CD4-positive, alpha-beta T cell (primary cell): Measurements from ENCODE around the gene TMPRSS9. TPM values are rescaled to one million over a fixed set of nuclear protein-coding genes. Genes with fewer than 3 reads are reported as not detected.

Source experiments
- ATAC-seq: fragments of 200-7000 bp; cut with Tn5 transposase; one replicate; pipeline ENCODE4 v1.10.0; 2022; ENCODE audit warnings: mild to moderate bottlenecking; ENCODE audit not compliant: poor library complexity
- CTCF ChIA-PET: fragments of 350-600 bp; sonication (Branson Sonifier 250); formaldehyde crosslinking; loops from one replicate; lab custom pipeline; 2021; ENCODE audit warnings: antibody characterized with exemption, inconsistent platforms; lab: Charles Lee
- POLR2A ChIA-PET: fragments of 350-600 bp; sonication (Branson Sonifier 250); formaldehyde crosslinking; loops from one replicate; lab custom pipeline; 2021; ENCODE audit warnings: antibody characterized with exemption, inconsistent platforms; lab: Charles Lee
- DNase-seq, 14 experiments: peaks; one replicate each; pipeline ENCODE4 v3.0.0-alpha.2; 2013 to 2020; ENCODE audit warnings: mixed read lengths in 2 of 14
- H3K27ac ChIP-seq, 2 donors: one replicate each; pipeline versions ENCODE4 v1.5.1 to v1.7.0; 2013; ENCODE audit warnings: low read length in 2 of 2, low read depth in 1 of 2, mild to moderate bottlenecking in 1 of 2
- H3K27me3 ChIP-seq, 2 experiments: 1 replicate in 1 of 2; 2 replicates in 1 of 2; pipeline versions ENCODE4 v1.6.1 to v1.7.0; 2013; ENCODE audit warnings: low read length in 2 of 2, control low read depth in 1 of 2, mild to moderate bottlenecking in 1 of 2, moderate library complexity in 1 of 2; ENCODE audit not compliant: insufficient read depth in 2 of 2, control insufficient read depth in 1 of 2
- H3K36me3 ChIP-seq: one replicate; pipeline ENCODE4 v1.6.1; 2013; ENCODE audit warnings: low read length, control low read depth; ENCODE audit not compliant: insufficient read depth
- H3K4me1 ChIP-seq: one replicate; pipeline ENCODE4 v1.6.1; 2013; ENCODE audit warnings: low read length, control low read depth; ENCODE audit not compliant: insufficient read depth
- H3K4me3 ChIP-seq: one replicate; pipeline ENCODE4 v1.5.1; 2013; ENCODE audit warnings: mild to moderate bottlenecking, low read length, moderate library complexity
- H3K9me3 ChIP-seq, 2 experiments: 1 replicate in 1 of 2; 2 replicates in 1 of 2; pipeline versions ENCODE4 v1.6.1 to v1.7.0; 2013; ENCODE audit warnings: low read length in 2 of 2, mild to moderate bottlenecking in 2 of 2, control low read depth in 1 of 2, moderate library complexity in 1 of 2; ENCODE audit not compliant: control insufficient read depth in 1 of 2, insufficient read depth in 1 of 2
- H3K27ac Mint-ChIP-seq: one replicate; pipeline ENCODE4 v1.8.0; 2020; ENCODE audit warnings: mixed read lengths
- H3K27me3 Mint-ChIP-seq: one replicate; pipeline ENCODE4 v1.8.0; 2021; ENCODE audit warnings: mixed read lengths
- H3K36me3 Mint-ChIP-seq: one replicate; pipeline ENCODE4 v1.8.0; 2021; ENCODE audit warnings: low read depth, mixed read lengths
- H3K4me1 Mint-ChIP-seq: one replicate; pipeline ENCODE4 v1.8.0; 2021; ENCODE audit warnings: low read depth, mixed read lengths
- H3K4me3 Mint-ChIP-seq: one replicate; pipeline ENCODE4 v1.8.0; 2020; ENCODE audit warnings: mild to moderate bottlenecking, mixed read lengths
- H3K9me3 Mint-ChIP-seq: one replicate; pipeline ENCODE4 v1.8.0; 2020; ENCODE audit warnings: mixed read lengths
- intact Hi-C, 2 experiments: fragments of 100-400 bp; cut with DNase I in 1 of 2; cut with micrococcal nuclease in 1 of 2; formaldehyde crosslinking; loops; one replicate each; pipeline versions ENCODE4 v1.15.1 to v1.9.0; 2023 to 2025; cut with DNase I, micrococcal nuclease
- total RNA-seq, 174 experiments: library from RNA in 2 of 174; stranded (reverse) in 2 of 174; gene quantifications; one replicate each; pipeline ENCODE4 v1.2.3 and lab custom pipeline; 2021 to 2026
- TF ChIP-seq, protein P1 (sequence below): fragments of 200-600 bp; IDR thresholded peaks from one replicate; pipeline ENCODE4 v1.8.0; 2022; ENCODE audit warnings: antibody characterized with exemption, mild to moderate bottlenecking

TMPRSS9 gene
- total RNA-seq, 2 experiments from 2014 or later = not detected

DNA sequence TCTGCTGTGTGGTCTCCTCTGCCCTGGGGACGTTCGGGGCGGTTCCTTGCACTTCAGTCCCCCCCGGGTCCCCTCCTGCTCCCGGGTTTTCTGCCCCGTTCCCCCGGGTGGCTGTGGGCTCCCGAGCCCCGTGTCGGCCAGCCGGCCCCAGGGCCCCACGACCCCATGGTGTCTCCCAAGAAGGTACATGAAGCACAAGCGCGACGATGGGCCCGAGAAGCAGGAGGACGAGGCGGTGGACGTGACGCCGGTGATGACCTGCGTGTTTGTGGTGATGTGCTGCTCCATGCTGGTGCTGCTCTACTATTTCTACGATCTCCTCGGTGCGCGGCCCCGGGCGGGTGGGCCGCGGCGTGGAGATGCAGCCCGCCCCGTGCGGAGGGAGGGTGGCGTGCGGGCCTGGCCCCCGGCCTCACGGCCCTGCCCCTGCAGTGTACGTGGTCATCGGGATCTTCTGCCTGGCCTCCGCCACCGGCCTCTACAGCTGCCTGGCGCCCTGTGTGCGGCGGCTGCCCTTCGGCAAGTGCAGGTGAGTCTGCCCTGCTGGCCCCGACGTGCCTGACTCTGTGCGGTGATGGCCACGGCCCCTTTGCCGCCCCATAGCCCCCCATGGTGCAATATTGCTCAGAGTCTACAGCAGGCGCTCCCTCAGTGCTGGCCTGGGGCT lies 20.3 kb upstream of the TMPRSS9 start:
- POLR2A ChIA-PET = no interaction called here
- TF ChIP-seq, protein P1, sequence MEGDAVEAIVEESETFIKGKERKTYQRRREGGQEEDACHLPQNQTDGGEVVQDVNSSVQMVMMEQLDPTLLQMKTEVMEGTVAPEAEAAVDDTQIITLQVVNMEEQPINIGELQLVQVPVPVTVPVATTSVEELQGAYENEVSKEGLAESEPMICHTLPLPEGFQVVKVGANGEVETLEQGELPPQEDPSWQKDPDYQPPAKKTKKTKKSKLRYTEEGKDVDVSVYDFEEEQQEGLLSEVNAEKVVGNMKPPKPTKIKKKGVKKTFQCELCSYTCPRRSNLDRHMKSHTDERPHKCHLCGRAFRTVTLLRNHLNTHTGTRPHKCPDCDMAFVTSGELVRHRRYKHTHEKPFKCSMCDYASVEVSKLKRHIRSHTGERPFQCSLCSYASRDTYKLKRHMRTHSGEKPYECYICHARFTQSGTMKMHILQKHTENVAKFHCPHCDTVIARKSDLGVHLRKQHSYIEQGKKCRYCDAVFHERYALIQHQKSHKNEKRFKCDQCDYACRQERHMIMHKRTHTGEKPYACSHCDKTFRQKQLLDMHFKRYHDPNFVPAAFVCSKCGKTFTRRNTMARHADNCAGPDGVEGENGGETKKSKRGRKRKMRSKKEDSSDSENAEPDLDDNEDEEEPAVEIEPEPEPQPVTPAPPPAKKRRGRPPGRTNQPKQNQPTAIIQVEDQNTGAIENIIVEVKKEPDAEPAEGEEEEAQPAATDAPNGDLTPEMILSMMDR = no peak
- no peaks in the 10 kb centered on the region for H3K4me1 ChIP-seq
- Mint-ChIP-seq H3K27me3 (no peaks in the 10 kb centered on the region), H3K36me3 (peaks cover 17% of the 10 kb centered on the region), H3K27ac (no peak overlapping the region), H3K4me3 (no peak overlapping the region), H3K4me1 (peaks cover 11% of the 10 kb centered on the region), H3K9me3 (no peaks in the 10 kb centered on the region)
- intact Hi-C loops = no loop called here
- peaks cover 16% of the 10 kb centered on the region for H3K36me3 ChIP-seq
- peaks cover 0 to 6% of the 10 kb centered on the region in 2 experiments for H3K9me3 ChIP-seq
- ATAC-seq (no peak), DNase-seq (no peak)
- H3K27ac ChIP-seq = no peak overlapping the region
- CTCF ChIA-PET = no interaction called here
- no peaks in the 10 kb centered on the region for H3K27me3 ChIP-seq
- no peak overlapping the region for H3K4me3 ChIP-seq

DNA sequence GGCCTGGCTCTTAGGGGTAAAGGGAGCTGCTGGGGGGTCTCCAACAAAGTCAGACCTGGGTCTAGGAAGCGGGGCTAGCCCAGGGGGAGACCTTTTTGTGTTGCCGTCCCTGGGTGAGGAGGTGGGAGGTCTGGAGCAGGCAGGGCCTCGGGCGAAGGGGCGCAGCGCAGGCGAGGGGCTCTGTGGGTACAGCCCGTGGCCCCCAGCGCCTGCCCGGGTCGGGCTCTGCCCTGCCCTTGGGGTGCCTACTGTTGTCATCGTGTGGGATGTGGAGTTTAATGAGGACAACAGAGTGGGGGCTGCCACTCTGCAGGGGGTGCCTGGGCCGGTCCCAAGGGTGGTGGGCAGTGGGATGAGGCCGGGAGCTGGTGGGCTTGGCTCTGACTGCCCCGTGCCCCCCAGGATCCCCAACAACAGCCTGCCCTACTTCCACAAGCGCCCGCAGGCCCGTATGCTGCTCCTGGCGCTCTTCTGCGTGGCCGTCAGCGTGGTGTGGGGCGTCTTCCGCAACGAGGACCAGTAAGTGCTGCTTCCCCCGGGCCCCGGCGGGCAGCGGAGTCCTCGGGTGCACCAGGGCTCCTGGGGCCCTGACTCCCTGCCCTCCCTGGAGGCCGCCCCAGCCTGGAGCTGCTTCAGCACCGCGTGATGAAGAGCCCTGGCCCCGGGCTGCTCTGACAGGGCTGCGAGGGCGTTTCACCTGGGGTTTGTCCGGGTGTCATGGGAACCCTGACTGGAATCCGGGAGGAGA lies 19.4 kb upstream of the TMPRSS9 start:
- H3K9me3 Mint-ChIP-seq = no peaks in the 10 kb centered on the region
- ATAC-seq (no peak), DNase-seq (no peak)
- no peak overlapping the region for H3K4me3 Mint-ChIP-seq
- H3K27me3 Mint-ChIP-seq = no peaks in the 10 kb centered on the region
- Histone ChIP-seq H3K27me3 (no peaks in the 10 kb centered on the region), H3K4me3 (no peak overlapping the region), H3K27ac (no peak overlapping the region), H3K4me1 (no peaks in the 10 kb centered on the region), H3K36me3 (peaks cover 18% of the 10 kb centered on the region), H3K9me3 (peaks cover 0 to under 1% of the 10 kb centered on the region in 2 experiments)
- TF ChIP-seq, protein P1 = no peak
- CTCF ChIA-PET = no interaction called here
- intact Hi-C loops = no loop called here
- POLR2A ChIA-PET = no interaction called here
- peaks cover 16% of the 10 kb centered on the region for H3K36me3 Mint-ChIP-seq
- H3K27ac Mint-ChIP-seq = no peak overlapping the region
- peaks cover 9% of the 10 kb centered on the region for H3K4me1 Mint-ChIP-seq

DNA sequence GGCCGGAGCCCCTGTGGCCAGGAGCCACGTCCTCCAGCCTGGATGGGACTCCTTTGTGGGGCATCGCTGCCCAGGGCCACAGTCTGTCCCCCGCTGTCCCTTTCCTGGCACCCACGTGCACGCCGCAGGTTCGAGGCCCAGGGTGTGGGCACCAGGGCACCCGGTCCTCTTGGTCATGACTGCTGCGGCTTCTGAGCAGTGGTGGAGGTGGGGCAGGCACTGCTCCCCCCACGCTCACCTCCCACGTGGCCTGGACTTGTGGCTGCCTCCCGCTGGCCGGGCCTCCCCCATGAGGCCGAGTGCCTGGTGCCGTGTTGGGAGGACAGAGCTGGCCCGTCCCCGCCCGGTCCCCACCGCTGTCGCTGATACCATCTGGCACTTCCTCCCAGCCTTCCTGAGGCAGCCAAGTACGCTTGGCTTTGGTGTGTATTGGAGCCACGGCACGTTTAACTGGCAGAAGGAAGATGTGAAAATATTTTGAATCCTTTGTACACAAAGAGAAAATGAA lies 18.8 kb upstream of the TMPRSS9 start:
- H3K36me3 ChIP-seq = peaks cover 18% of the 10 kb centered on the region
- Mint-ChIP-seq H3K36me3 (peaks cover 13% of the 10 kb centered on the region), H3K4me3 (no peak overlapping the region), H3K4me1 (peaks cover 2% of the 10 kb centered on the region), H3K9me3 (no peaks in the 10 kb centered on the region), H3K27me3 (no peaks in the 10 kb centered on the region), H3K27ac (no peak overlapping the region)
- no peaks in the 10 kb centered on the region for H3K9me3 ChIP-seq
- ATAC-seq (no peak), DNase-seq (no peak)
- ChIA-PET POLR2A (no interaction called here), CTCF (no interaction called here)
- H3K4me1 ChIP-seq = no peaks in the 10 kb centered on the region
- intact Hi-C loops = no loop called here
- no peak overlapping the region for H3K27ac ChIP-seq
- H3K27me3 ChIP-seq = no peaks in the 10 kb centered on the region
- TF ChIP-seq, protein P1 = no peak
- no peak overlapping the region for H3K4me3 ChIP-seq
